ENCODE data around the gene HEYL. TPM values are rescaled to one million over a fixed set of nuclear protein-coding genes. Genes with fewer than 3 reads are reported as not detected.
A peak's percentile ranks its signal among the peaks of the same experiment; 100 is the strongest.
"Not testable (repeated sequence)": the region's sequence is repeated elsewhere in the genome, so short reads cannot be mapped to it uniquely, and the experiment has no call there.

Gene HEYL
- total RNA-seq, 2 donors from 2014 or later, result 2.6 to 51.9 TPM

GRCh38 chr1:39613250-39613649 lies 26.2 kb downstream of the HEYL start:
- TF ChIP-seq POLR2A (IDR thresholded peaks at IDR 0.05) (no peak), POLR2AphosphoS5 (IDR thresholded peaks at IDR 0.05) (no peak)
- TF ChIP-seq, protein P1, sequence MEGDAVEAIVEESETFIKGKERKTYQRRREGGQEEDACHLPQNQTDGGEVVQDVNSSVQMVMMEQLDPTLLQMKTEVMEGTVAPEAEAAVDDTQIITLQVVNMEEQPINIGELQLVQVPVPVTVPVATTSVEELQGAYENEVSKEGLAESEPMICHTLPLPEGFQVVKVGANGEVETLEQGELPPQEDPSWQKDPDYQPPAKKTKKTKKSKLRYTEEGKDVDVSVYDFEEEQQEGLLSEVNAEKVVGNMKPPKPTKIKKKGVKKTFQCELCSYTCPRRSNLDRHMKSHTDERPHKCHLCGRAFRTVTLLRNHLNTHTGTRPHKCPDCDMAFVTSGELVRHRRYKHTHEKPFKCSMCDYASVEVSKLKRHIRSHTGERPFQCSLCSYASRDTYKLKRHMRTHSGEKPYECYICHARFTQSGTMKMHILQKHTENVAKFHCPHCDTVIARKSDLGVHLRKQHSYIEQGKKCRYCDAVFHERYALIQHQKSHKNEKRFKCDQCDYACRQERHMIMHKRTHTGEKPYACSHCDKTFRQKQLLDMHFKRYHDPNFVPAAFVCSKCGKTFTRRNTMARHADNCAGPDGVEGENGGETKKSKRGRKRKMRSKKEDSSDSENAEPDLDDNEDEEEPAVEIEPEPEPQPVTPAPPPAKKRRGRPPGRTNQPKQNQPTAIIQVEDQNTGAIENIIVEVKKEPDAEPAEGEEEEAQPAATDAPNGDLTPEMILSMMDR (IDR thresholded peaks at IDR 0.05), result no peak
- H3K9me3 ChIP-seq, result no peaks in the 10 kb centered on the region
- H3K4me1 ChIP-seq (replicated peaks), result no peaks in the 10 kb centered on the region
- no peaks in the 10 kb centered on the region for H3K27me3 ChIP-seq (replicated peaks; ENCODE audit: insufficient read depth)
- DNase-seq (ENCODE audit: low spot score), result no peak
- WGBS, result 69% methylated on average over 6 of the region's 6 CpGs
- intact Hi-C loops (cut with DNase I), result no loop called here
- H3K4me3 ChIP-seq, result no peak overlapping the region
- H3K36me3 ChIP-seq, result no peaks in the 10 kb centered on the region
- H3K27ac ChIP-seq, result no peak overlapping the region

DNA sequence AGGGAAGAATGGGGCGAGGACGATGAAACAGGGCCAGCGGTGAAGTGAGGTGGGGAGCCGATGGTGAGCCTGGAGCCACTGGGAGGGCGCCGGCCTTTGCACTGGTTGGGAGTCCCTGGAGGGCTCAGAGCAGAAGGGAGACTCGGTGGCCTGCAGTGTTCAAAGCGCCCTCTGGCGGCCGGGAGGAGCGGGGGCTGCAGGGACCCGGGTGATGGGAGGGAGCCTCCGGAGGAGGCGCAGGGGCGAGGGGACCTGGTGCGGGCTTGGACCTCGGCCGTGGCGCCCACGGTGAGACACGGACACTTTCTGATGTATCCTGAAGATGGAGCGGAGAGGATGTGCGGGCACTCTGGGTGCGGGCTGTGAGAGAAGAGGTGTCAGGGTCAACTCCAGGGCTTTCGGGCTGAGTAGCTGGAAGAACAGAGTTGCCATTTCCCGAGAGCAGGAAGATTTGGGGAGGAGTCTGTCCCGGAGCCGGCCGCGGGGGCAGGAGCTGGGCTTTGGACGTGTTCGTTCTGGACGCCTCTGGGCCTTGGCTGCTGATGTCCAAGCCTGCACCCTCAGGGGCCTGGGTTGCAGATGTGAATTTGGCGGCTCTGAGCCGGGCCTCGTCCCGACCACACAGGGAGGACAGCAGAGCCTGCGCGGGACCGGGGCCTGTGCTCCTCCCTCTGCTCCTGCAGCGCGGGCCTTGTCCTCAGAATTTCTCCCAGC lies 29.7 kb downstream of the HEYL start:
- Histone ChIP-seq H3K4me3 (no peak overlapping the region), H3K27me3 (replicated peaks; ENCODE audit: insufficient read depth) (no peaks in the 10 kb centered on the region), H3K36me3 (no peaks in the 10 kb centered on the region), H3K4me1 (replicated peaks) (no peaks in the 10 kb centered on the region), H3K27ac (no peak overlapping the region), H3K9me3 (no peaks in the 10 kb centered on the region)
- intact Hi-C loops (cut with DNase I), result loop anchor here (5.0 kb wide), 1 partner anchor 113 kb away; no protein-coding TSS in a partner anchor
- TF ChIP-seq POLR2A (IDR thresholded peaks at IDR 0.05), result no peak
- TF ChIP-seq, protein P1 (IDR thresholded peaks at IDR 0.05), result peak in 2 of 4 experiments; percentile 46 to 63
- WGBS, result 24% methylated on average over 34 of the region's 42 CpGs
- peak; percentile 18 for DNase-seq (ENCODE audit: low spot score)

- no peak for DNase-seq (ENCODE audit: low spot score)
- intact Hi-C loops (cut with DNase I), result loop anchor here (5.0 kb wide), 1 partner anchor 113 kb away; no protein-coding TSS in a partner anchor
Observed at GRCh38 chr1:39608921-39609320, 30.5 kb downstream of the HEYL start.

GRCh38 chr1:39603677-39604076 lies 35.8 kb downstream of the HEYL start:
- H3K27me3 ChIP-seq (replicated peaks; ENCODE audit: insufficient read depth); H3K27ac ChIP-seq; H3K36me3 ChIP-seq; DNase-seq (ENCODE audit: low spot score); H3K4me1 ChIP-seq (replicated peaks); H3K4me3 ChIP-seq; H3K9me3 ChIP-seq; intact Hi-C loops (cut with DNase I): not testable (repeated sequence)
- 74% methylated on average over 3 of the region's 3 CpGs for WGBS

More at GRCh38 chr1:39608921-39609320, 30.5 kb downstream of the HEYL start:
- TF ChIP-seq POLR2A (IDR thresholded peaks at IDR 0.05), result no peak
- no peak for TF ChIP-seq POLR2AphosphoS5 (IDR thresholded peaks at IDR 0.05)
- TF ChIP-seq, protein P1 (IDR thresholded peaks at IDR 0.05), result no peak
- no peak overlapping the region for H3K4me3 ChIP-seq
- H3K36me3 ChIP-seq, result no peaks in the 10 kb centered on the region
- no peak overlapping the region for H3K27ac ChIP-seq
- no peaks in the 10 kb centered on the region for H3K9me3 ChIP-seq
- H3K4me1 ChIP-seq (replicated peaks), result no peaks in the 10 kb centered on the region
- no peaks in the 10 kb centered on the region for H3K27me3 ChIP-seq (replicated peaks; ENCODE audit: insufficient read depth)
- 91% methylated on average over 8 of the region's 8 CpGs for WGBS

GRCh38 chr1:39601667-39602255 lies 37.7 kb downstream of the HEYL start:
- WGBS, result 93% methylated on average over 8 of the region's 8 CpGs
- H3K36me3 ChIP-seq; H3K27me3 ChIP-seq (replicated peaks; ENCODE audit: insufficient read depth); DNase-seq (ENCODE audit: low spot score); H3K9me3 ChIP-seq; H3K4me3 ChIP-seq; H3K4me1 ChIP-seq (replicated peaks); H3K27ac ChIP-seq; intact Hi-C loops (cut with DNase I): not testable (repeated sequence)

GRCh38 chr1:39596163-39596562 lies 43.3 kb downstream of the HEYL start:
- Histone ChIP-seq H3K4me1 (replicated peaks) (no peaks in the 10 kb centered on the region), H3K27ac (no peak overlapping the region), H3K27me3 (replicated peaks; ENCODE audit: insufficient read depth) (no peaks in the 10 kb centered on the region), H3K9me3 (no peaks in the 10 kb centered on the region), H3K4me3 (no peak overlapping the region), H3K36me3 (no peaks in the 10 kb centered on the region)
- intact Hi-C loops (cut with DNase I), result no loop called here
- DNase-seq (ENCODE audit: low spot score), result no peak
- 87% methylated on average over 6 of the region's 6 CpGs for WGBS
- TF ChIP-seq POLR2A (IDR thresholded peaks at IDR 0.05), result no peak
